ENCODE measurements around the gene CUL1. TPM values are rescaled to one million over a fixed set of nuclear protein-coding genes. Genes with fewer than 3 reads are reported as not detected.

The CUL1 gene
- total and polyA plus RNA-seq, 2 donors (not counting 3 experiments of a cell fraction or from before 2014, with no cell fraction given): 25.7 to 50.2 TPM

- no peak for TF ChIP-seq JUN (IDR thresholded peaks at IDR 0.05; ENCODE audit: borderline replicate concordance, insufficient read depth, insufficient read length, low read depth)
- TF ChIP-seq POLR2A (IDR thresholded peaks at IDR 0.05; ENCODE audit: low read depth, low read length): no peak
- TF ChIP-seq FOS (IDR thresholded peaks at IDR 0.05; ENCODE audit: borderline replicate concordance, insufficient read depth, low read length): no peak
- TF ChIP-seq EZH2 (IDR thresholded peaks at IDR 0.05; ENCODE audit: borderline replicate concordance, low read depth, low read length, severe bottlenecking): no peak
- TF ChIP-seq POLR2AphosphoS5 (IDR thresholded peaks at IDR 0.05; ENCODE audit: insufficient read depth, low read depth, low read length): no peak
- TF ChIP-seq MAX (IDR thresholded peaks at IDR 0.05; ENCODE audit: insufficient read depth, insufficient read length): no peak
- no peak for TF ChIP-seq MYC (IDR thresholded peaks at IDR 0.05; ENCODE audit: low read depth, low read length)
- TF ChIP-seq GATA2 (IDR thresholded peaks at IDR 0.05; ENCODE audit: insufficient read depth, insufficient read length, low read depth, low read length): no peak
- TF ChIP-seq CTCF (IDR thresholded peaks at IDR 0.05; ENCODE audit: extremely low read depth in 1 of 2, insufficient read depth in 1 of 2, low read depth in 1 of 2, low read length in 2 of 2): no peak
- Histone ChIP-seq H3K9me1 (replicated peaks; ENCODE audit: control insufficient read depth, extremely low read depth, insufficient read depth, low read length) (no peaks in the 10 kb centered on the region), H4K20me1 (replicated peaks; ENCODE audit: control insufficient read depth, extremely low read depth, insufficient read depth, low read length) (no peaks in the 10 kb centered on the region), H3K27ac (ENCODE audit: insufficient read depth, low read depth, low read length) (no peak overlapping the region), H2AFZ (ENCODE audit: low read depth, low read length) (no peak overlapping the region), H3K9me3 (replicated peaks; ENCODE audit: control insufficient read depth, insufficient read depth, low read length) (no peaks in the 10 kb centered on the region), H3K27me3 (ENCODE audit: control insufficient read depth in 2 of 2, insufficient read depth in 2 of 2, low read length in 2 of 2) (no peaks in the 10 kb centered on the region), H3K4me3 (replicated peaks in 1 of 3; ENCODE audit: insufficient read depth in 1 of 3, low read depth in 1 of 3, low read length in 3 of 3) (no peak overlapping the region), H3K36me3 (ENCODE audit: control insufficient read depth in 2 of 2, extremely low read depth in 1 of 2, insufficient read depth in 2 of 2, low read length in 2 of 2) (peaks cover 3 to 11% of the 10 kb centered on the region in 2 experiments), H3K79me2 (ENCODE audit: control insufficient read depth, insufficient read depth, low read length) (peaks cover 2% of the 10 kb centered on the region), H3K9ac (replicated peaks; ENCODE audit: extremely low read depth, insufficient read depth, low read length) (no peak overlapping the region), H3K4me2 (ENCODE audit: insufficient read depth, low read length) (no peak overlapping the region), H3K4me1 (ENCODE audit: control insufficient read depth, extremely low read depth, insufficient read depth, low read length) (peaks cover 25% of the 10 kb centered on the region)
- CTCF ChIA-PET: interaction anchor here (1.3 to 1.7 kb wide), 2 partner anchors 10 to 39 kb away, joined by 3 to 4 read pairs; no protein-coding TSS in a partner anchor
- POLR2A ChIA-PET: interaction anchor here (0.6 kb wide), 1 partner anchor 27 kb away, joined by 4 read pairs; no protein-coding TSS in a partner anchor
- dilution Hi-C loops (cut with MboI; ENCODE audit: extremely low pct_ligation_motif_present, low sequenced_read_pairs) (no loop called here), intact Hi-C loops (cut with micrococcal nuclease) (loop anchor here (10.0 kb wide), 1 partner anchor 149 kb away; no protein-coding TSS in a partner anchor)
- FAIRE-seq: no peak
- BruUV-seq (replicated peaks): no TSS peak
- DNase-seq (ENCODE audit: low read depth, low spot score): no peak
These were observed 116.9 kb downstream of the CUL1 start for GRCh38 chr7:148815612-148816011.
